Pancreas (tissue), 10 donors: ENCODE measurements around the gene MNT. TPM values are rescaled to one million over a fixed set of nuclear protein-coding genes. Genes with fewer than 3 reads are reported as not detected.
A peak's percentile ranks its signal among the peaks of the same experiment; 100 is the strongest.

ENCODE experiments used
- ATAC-seq, 4 donors: fragments of 200-7000 bp; cut with Tn5 transposase; one replicate each; pipeline versions ENCODE4 v1.8.0 to v1.9.1; 2020; ENCODE audit warnings: mild to moderate bottlenecking in 4 of 4, moderate library complexity in 4 of 4
- DNase-seq, 6 donors: peaks; one replicate each; pipeline ENCODE4 v3.0.0-alpha.2; 2020
- FAIRE-seq: peaks from 2 replicates; lab custom pipeline; 2012; peaks lifted over from hg19 to GRCh38; lab: Jason Lieb, UNC
- H3K27ac ChIP-seq, 4 donors: fragments of 200-600 bp; sonication (generic); 1 replicate in 3 of 4; 2 replicates in 1 of 4; pipeline versions ENCODE4 v1.5.0 to v1.8.0; 2020
- H3K27me3 ChIP-seq, 4 donors: fragments of 200-600 bp; one replicate each; pipeline ENCODE4 v1.8.0; 2021
- H3K36me3 ChIP-seq, 3 donors: fragments of 200-600 bp; sonication (generic) in 1 of 3; one replicate each; pipeline versions ENCODE4 v1.5.0 to v1.8.0; 2020 to 2021
- H3K4me1 ChIP-seq, 3 donors: fragments of 200-600 bp; one replicate each; pipeline ENCODE4 v1.8.0; 2021
- H3K4me3 ChIP-seq, 4 donors: fragments of 200-600 bp; sonication (generic) in 2 of 4; one replicate each; pipeline versions ENCODE4 v1.5.0 to v1.8.0; 2020 to 2021
- H3K9me3 ChIP-seq, 4 donors: fragments of 200-600 bp; one replicate each; pipeline ENCODE4 v1.8.0; 2021
- CTCF ChIP-seq, 4 donors: fragments of 200-600 bp; sonication (generic) in 3 of 4; IDR thresholded peaks; one replicate each; pipeline versions ENCODE4 v1.5.0 to v1.8.0; 2021; ENCODE audit warnings: antibody characterized with exemption in 4 of 4
- WGBS, 2 donors: extraction: QIAGEN DNeasy Blood & Tissue Kit; methylation state at CpG; one replicate each; pipeline ENCODE4 v1.1.7; 2013; 5-methylcytosine and 5-hydroxymethylcytosine counted together
- intact Hi-C, 3 donors: fragments of 100-400 bp; cut with DNase I; formaldehyde crosslinking; loops; one replicate each; pipeline versions ENCODE4 v1.11.1 to v1.14.2; 2022
- polyA plus RNA-seq, 2 donors: library from polyadenylated mRNA; stranded (reverse); fragments of 200-250 nt; gene quantifications; one replicate each; pipeline ENCODE4 v1.2.3, GENCODE V29; 2013
- total RNA-seq, 6 donors: library from RNA; stranded (reverse); fragmentation: NEBNext Ultra II Directional in 4 of 6; extraction: Animal tissue kit (Norgen Biotek cat#: 25700) in 4 of 6; gene quantifications; one replicate each; pipeline versions ENCODE4 v1.2.1 to v1.2.4, GENCODE V29; 2021 to 2023
- donor health status: healthy with polysubstance abuse.
- donor health status: DM: no; HTN: no; CAD: no; lungs with moderate emphysema.
- donor health status: DM: no; HTN: no; CAD: no.
- donor health status: control.
- donor health status: control.
- donor health status: Bipolar disorder and iron deficiency.
- donor health status: DM: yes; HTN: yes; CAD: no.
- donor health status: DM: no; HTN: no; CAD: no.
- donor health status: DM: no; HTN: no; CAD: no.
- donor health status: DM: yes; HTN: yes; CAD: no.

MNT gene
- total and polyA plus RNA-seq, 8 donors: 8.7 to 15.8 (median 10.3) TPM

- no peaks in the 10 kb centered on the region for H3K36me3 ChIP-seq
- ATAC-seq: peak; percentile 64 to 77 (median 70)
- no peak for FAIRE-seq
- peak overlapping the region; percentile 53 to 87 (median 54) for H3K4me3 ChIP-seq
- no peaks in the 10 kb centered on the region for H3K27me3 ChIP-seq
- intact Hi-C loops: no loop called here
- WGBS, 2 donors: 1% methylated on average over 45 to 83 of the region's 83 CpGs
- H3K9me3 ChIP-seq: no peaks in the 10 kb centered on the region
- H3K4me1 ChIP-seq: peaks cover 29 to 46% (median 38%) of the 10 kb centered on the region in 3 donors
- TF ChIP-seq CTCF (IDR thresholded peaks at IDR 0.05): no peak
- peak; percentile 94 to 99 (median 96) for DNase-seq
- H3K27ac ChIP-seq: peak overlapping the region; percentile 92 to 99 (median 98)
Measured at GRCh38 chr17:2392252-2393173, 8.3 kb downstream of the MNT start.

DNA sequence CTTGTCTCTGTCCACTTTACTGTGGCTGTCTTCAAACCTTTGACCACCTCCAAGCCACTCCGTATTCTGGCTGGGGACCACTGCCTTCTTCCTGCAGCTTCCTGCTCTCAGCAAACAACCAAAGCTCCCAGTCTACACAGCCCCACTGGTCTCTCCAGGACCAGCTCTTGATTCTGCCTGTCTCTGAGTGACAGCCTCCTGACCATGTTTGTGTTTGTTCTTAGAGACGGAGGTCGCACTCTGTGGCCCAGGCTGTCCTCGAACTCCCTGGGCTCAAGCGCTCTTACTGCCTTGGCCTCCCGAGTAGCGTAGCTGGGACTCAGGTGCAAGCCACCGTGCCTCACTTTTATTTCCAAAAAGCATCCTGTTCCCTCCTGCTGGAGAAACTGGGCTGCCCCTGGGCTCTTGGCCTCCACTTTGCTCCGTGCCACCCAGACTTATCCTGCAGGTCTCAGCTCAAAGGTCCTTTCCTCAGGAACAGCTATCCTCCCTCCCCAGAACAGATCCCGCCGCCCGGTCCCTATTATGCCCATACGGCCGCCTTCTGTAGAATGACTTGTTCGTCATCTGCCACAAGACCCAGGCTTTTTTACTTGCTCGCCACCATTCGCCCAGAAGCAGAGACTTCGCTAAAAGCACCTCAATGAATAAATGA lies 9.1 kb downstream of the MNT start:
- FAIRE-seq (no peak), DNase-seq (peak in 1 of 6 donors; percentile 71), ATAC-seq (no peak)
- WGBS, 2 donors: 72 to 76% methylated on average over 18 of the region's 18 CpGs
- Histone ChIP-seq H3K4me1 (peaks cover 25 to 41% (median 32%) of the 10 kb centered on the region in 3 donors), H3K36me3 (peaks cover 0 to 5% (median 0%) of the 10 kb centered on the region in 3 donors), H3K27me3 (no peaks in the 10 kb centered on the region), H3K27ac (peak overlapping the region; percentile 92 to 99 (median 98)), H3K9me3 (no peaks in the 10 kb centered on the region), H3K4me3 (peak overlapping the region in 1 of 4 donors; percentile 54)
- intact Hi-C loops: no loop called here
- no peak for TF ChIP-seq CTCF (IDR thresholded peaks at IDR 0.05)

DNA sequence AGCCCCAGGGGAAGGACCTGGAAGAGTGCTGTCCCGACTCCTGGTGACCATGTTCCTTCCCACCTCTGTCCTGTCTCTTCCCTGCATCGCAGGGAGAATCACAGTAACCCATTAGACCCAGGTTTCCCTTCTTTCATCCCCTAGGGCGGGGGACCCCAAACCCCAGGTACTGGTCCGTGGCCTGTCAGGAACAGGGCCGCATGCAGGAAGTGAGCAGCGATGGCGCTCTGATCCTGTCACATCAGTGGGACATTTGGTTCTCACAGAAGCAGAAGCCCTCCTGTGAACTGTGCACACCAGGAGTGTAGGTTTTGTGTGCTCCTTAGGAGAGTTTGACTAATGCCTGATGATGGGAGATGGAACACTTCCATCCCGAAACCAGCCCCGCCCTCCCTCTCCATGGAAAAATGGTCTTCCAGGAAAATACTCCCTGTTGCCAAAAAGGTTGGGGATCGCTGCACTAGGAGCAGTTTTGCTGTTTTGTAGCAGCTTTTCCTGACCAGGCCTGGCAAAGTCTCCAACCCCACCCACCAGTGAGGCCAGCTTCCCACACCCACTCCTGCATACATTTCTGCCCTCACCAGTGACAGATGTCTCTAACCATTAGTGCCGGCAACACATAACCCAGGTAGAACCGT lies 10.5 kb downstream of the MNT start:
- H3K9me3 ChIP-seq: no peaks in the 10 kb centered on the region
- WGBS, 2 donors: 82 to 83% methylated on average over 12 of the region's 12 CpGs
- H3K27ac ChIP-seq: peak overlapping the region in 1 of 4 donors; percentile 99
- no peaks in the 10 kb centered on the region for H3K27me3 ChIP-seq
- H3K4me1 ChIP-seq: peaks cover 14 to 29% (median 19%) of the 10 kb centered on the region in 3 donors
- DNase-seq: peak in 1 of 6 donors; percentile 51
- no peak for FAIRE-seq
- no peak overlapping the region for H3K4me3 ChIP-seq
- H3K36me3 ChIP-seq: peaks cover 0 to 7% (median 0%) of the 10 kb centered on the region in 3 donors
- intact Hi-C loops: no loop called here
- no peak for TF ChIP-seq CTCF (IDR thresholded peaks at IDR 0.05)
- no peak for ATAC-seq

GRCh38 chr17:2388683-2389055 lies 12.2 kb downstream of the MNT start:
- no peak for ATAC-seq
- Histone ChIP-seq H3K4me3 (no peak overlapping the region), H3K27me3 (no peaks in the 10 kb centered on the region), H3K4me1 (peaks cover 7 to 18% (median 8%) of the 10 kb centered on the region in 3 donors), H3K36me3 (peaks cover 0 to 7% (median 0%) of the 10 kb centered on the region in 3 donors), H3K9me3 (no peaks in the 10 kb centered on the region), H3K27ac (peak overlapping the region in 1 of 4 donors; percentile 22)
- intact Hi-C loops: no loop called here
- FAIRE-seq: no peak
- DNase-seq: peak in 4 of 6 donors; percentile 63 to 83 (median 67)
- WGBS, 2 donors: 57 to 69% methylated on average over 15 of the region's 15 CpGs
- no peak for TF ChIP-seq CTCF (IDR thresholded peaks at IDR 0.05)
